ENCODE results near the gene LRP1B.

Gene LRP1B

DNA sequence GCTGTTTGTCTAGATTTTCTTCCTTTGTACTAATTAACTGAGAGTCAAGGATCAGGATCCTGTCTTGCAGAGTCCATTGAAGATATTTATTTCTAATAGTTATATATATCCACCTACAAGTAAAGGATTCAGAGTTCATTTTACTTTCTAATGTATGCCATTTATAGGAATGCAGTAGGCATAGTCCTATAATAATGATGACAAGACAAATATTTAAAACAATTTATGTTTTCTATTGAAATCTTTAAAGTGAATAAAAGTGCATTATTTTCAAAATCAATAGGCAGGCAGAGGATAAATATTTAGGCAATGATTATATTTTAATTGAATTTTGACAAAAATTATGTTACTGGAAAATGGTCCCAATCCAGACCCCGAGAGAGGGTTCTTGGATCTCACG is 1919.9 kb downstream of the LRP1B start:
- FAIRE-seq, result no peak
- DNase-seq (ENCODE audit: extremely low spot score, insufficient read length, low read depth), result no peak

DNA sequence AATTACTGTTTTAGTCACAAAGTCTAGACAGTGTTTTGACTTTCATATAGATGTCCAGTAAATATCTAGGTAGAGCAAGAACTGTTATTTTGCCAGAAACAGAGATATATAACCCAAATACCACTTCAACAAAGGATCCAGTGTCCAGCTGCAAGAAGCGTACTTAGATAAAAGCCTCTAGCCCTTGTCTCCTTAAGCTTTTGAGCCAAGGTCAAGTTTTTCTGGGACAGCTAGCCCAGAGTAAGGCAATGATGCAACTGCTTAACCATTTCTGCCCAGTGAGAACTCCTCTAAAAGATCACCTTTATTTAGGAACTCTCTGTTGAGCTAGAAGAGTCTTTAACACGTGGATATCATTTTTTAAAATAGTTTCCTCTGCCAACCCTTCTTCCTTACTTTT is 1925.7 kb downstream of the LRP1B start:
- DNase-seq (ENCODE audit: extremely low spot score, insufficient read length, low read depth), result no peak
- no peak for FAIRE-seq

DNA sequence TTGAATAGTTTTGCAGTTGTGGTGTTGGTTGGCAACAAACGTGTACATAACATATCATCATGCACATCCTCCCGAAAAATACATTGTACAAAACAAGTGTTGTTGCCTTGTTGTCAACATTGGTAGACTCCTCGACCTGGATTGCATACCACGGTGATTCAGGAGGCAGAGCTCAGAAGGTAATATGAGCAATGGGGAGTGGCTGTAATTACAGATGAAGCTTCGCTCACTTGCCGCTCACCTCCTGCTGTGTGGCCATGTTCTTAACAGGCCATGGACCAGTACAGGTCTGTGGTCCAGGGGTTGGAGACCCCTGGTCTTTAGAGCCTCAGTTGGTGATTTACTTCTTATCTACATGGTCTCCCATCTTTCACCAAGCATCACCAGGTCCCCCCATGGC is 1927.5 kb downstream of the LRP1B start:
- FAIRE-seq, result no peak
- DNase-seq (ENCODE audit: extremely low spot score, insufficient read length, low read depth), result no peak

DNA sequence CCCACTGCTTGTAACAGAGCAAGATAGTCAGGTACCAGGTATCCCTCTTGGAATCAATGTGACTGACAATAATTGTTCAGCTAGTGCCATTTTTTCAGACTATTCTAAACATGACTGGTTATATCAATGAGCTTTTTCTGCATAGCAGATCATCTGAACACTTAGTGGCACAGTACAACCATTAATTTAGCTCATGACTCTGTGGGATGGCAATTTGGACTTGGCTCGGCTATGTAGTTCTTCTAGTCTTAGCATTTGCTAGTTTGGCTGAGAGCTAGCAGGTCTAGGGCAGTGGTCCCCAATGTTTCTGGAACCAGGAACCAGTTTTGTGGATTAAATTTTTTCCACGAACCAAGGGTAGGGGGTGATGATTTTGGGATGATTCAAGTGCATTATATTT is 1929.2 kb downstream of the LRP1B start:
- DNase-seq (ENCODE audit: extremely low spot score, insufficient read length, low read depth) (no peak), FAIRE-seq (no peak)

DNA sequence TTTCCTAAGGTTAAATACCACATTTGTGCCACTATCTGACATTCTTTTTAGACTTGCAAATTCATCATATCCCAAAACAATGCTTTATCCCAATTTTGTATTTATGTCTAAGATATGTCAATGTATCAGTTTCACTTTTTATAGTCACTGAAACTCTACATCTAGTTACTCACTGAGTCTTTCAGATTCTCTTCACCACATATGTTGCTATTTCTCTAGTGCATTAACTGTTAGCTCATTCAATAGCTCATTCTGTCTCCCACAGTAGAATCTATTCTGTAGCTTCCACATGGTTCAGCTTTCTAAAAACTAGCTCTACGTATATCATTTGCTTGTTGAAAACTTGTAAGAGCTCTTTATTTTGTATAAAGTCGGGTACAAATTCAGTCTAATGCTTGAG is 1930.1 kb downstream of the LRP1B start:
- no peak for FAIRE-seq
- no peak for DNase-seq (ENCODE audit: extremely low spot score, insufficient read length, low read depth)

DNA sequence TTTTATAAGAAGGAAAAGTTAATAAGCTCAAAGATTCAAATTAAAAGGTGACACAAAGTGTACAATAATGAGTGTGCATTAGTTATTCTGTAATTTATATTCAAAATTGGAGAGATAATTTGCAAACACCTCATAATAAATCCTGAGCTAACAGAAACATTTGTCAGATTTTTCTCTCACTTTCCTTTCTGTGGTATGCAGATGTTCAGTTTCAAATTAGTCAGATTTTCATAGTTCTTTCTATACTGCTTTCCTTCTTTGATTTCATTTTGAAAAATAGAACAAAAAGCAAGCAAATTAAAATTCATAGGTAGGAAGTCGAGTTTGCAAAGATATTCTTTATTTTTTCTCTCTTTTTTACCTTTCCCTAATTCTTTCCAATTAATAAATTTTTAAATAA is 1930.5 kb downstream of the LRP1B start:
- DNase-seq (ENCODE audit: extremely low spot score, insufficient read length, low read depth) (no peak), FAIRE-seq (no peak)

DNA sequence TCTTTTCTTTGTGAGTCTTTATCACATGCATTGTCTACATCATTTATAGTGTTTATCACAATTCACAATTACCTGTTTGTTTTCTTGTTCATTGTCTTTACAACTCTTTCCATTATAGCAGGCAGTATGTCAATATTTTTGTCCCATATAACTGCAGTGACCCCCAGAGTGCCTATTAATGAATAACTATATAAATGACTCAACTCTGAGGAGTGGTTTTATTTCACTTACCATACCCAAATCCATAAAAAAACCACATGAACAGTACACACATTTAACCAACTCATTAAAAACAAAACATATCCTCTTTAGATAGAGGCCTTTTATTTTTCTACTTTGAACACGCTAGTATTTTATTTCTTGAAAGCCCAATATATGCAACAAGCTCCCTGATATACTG is 1931.5 kb downstream of the LRP1B start:
- FAIRE-seq (no peak), DNase-seq (ENCODE audit: extremely low spot score, insufficient read length, low read depth) (no peak)

DNA sequence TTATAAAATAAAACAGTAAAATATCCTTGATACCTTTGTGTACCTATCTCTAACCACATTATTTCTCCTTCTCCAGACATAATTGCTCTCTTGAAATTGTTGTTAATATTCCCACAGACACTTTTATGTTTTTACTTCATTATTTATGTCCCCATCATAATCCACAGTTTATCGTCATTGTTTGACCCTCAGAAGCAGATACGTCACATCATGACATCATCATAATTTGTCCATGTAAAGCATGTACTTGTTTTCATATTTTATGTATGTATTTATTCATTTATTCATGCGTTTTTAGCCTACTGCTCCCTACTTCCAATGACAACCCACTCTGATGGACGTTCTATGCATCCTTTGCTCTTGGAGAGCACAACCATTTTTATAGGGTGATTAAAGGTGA is 1943.7 kb downstream of the LRP1B start:
- DNase-seq (ENCODE audit: extremely low spot score, insufficient read length, low read depth) (no peak), FAIRE-seq (no peak)

DNA sequence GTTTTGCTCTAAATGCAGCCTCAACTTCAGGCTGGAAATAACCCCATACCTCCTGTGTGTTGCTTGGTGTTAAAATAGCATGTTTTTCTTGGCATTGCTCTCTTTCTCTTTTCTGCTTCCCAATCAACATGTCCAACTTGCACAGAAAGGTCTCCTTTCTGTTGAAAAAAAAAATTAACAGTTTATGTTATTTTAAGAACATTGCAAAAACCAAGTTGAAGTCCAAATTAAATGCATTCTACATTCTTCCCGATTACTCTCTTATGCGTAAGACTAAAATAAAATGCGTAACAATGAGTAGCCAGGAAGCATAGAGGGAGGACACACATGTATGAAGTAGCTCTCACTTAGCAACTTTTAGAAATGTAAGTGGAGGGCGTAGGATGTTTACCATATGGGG is 1944.5 kb downstream of the LRP1B start:
- FAIRE-seq (no peak), DNase-seq (ENCODE audit: extremely low spot score, insufficient read length, low read depth) (no peak)

DNA sequence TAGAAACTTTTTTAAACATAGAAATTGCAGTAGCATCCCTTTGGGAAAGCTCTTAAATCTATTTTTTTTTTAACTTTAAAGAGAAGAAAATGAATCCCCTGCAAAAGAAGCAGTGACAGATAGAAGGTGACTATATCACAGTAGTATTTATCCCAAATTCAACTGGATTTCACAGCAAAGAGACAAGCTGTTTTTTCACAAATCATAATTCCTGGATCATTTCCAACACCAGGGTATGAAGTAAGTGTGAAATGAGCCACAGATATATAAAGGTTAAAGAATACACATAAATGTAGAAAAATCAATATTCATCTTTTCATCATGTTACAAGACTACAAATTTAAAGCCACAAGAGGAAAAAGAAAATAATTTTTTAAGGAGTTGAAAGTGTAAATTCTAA is 1945.7 kb downstream of the LRP1B start:
- FAIRE-seq (no peak), DNase-seq (ENCODE audit: extremely low spot score, insufficient read length, low read depth) (no peak)

DNA sequence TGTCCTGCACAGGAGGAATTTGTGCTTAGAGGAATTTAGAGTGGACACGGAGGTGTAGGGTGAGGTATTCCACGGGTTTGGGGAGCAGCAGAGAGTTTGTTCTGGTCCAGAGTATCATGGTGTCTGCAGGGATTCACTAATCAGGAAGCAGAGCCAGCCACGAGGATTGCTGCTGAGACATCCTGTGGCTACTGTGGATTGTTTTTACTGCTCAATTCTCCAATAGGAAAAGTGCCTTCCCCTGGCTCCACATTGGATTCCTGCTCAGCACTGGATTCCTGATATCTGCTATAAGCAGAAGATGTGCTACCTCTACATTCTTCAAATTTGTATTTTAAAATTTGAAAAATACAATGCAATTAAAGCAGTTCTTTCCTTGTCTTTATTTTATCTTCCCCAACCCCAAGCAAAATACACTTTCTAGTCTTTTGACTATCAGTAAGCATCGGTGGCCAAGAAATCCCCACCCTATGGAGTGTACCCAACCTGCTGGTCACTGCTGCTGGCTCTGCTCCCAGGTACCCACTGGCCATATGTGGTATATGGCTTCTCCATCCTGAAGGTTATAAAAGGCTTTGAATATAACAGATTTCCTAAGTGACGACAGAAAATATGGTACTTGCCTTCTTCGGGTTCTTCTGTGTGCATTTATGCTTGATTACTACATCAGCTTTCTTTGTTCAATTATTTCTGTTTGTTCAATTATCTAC is 1947.6 kb downstream of the LRP1B start:
- DNase-seq (ENCODE audit: extremely low spot score, insufficient read length, low read depth) (no peak), FAIRE-seq (no peak)

Data from GM18507 (cell line).